HG02981 (cell line): ENCODE results near the gene PLEKHB1.
"Not testable (repeated sequence)": the region's sequence is repeated elsewhere in the genome, so short reads cannot be mapped to it uniquely, and the experiment has no call there.

Experiments used
- ATAC-seq: cut with Tn5 transposase; IDR thresholded peaks from one replicate; pipeline ENCODE4 v1.9.1; 2021; ENCODE audit warnings: mild to moderate bottlenecking, moderate library complexity; ENCODE audit not compliant: unreplicated experiment

The PLEKHB1 gene

GRCh38 chr11:73667891-73668290, 21.5 kb downstream of the PLEKHB1 start:
- no peak for ATAC-seq

- ATAC-seq = no peak
Measured at GRCh38 chr11:73670808-73671207, 24.4 kb downstream of the PLEKHB1 start.

- no peak for ATAC-seq
Measured at GRCh38 chr11:73671701-73672100, 25.3 kb downstream of the PLEKHB1 start.

GRCh38 chr11:73676552-73676951, 30.2 kb downstream of the PLEKHB1 start:
- not testable (repeated sequence) for ATAC-seq

- ATAC-seq = no peak
Measured at GRCh38 chr11:73680687-73681086, 34.3 kb downstream of the PLEKHB1 start.

GRCh38 chr11:73693899-73694525, 47.6 kb downstream of the PLEKHB1 start:
- ATAC-seq = no peak

GRCh38 chr11:73705053-73705452, 58.7 kb downstream of the PLEKHB1 start:
- ATAC-seq = no peak

- ATAC-seq = no peak
Measured at GRCh38 chr11:73710964-73711363, 64.6 kb downstream of the PLEKHB1 start.
